ENCODE data around the gene CCNY.

- TF ChIP-seq CTCF (IDR thresholded peaks at IDR 0.05) (no peak), POLR2AphosphoS5 (IDR thresholded peaks at IDR 0.05) (no peak)
Measured at GRCh38 chr10:35510891-35511290, 174.6 kb downstream of the CCNY start.
